Panc1 (cell line): ENCODE data around the gene ZNF362. TPM values are rescaled to one million over a fixed set of nuclear protein-coding genes. Genes with fewer than 3 reads are reported as not detected.

ENCODE experiments used
- ATAC-seq: fragments of 200-7000 bp; cut with Tn5 transposase; 2 replicates; pipeline ENCODE4 v1.9.1; 2020; ENCODE audit warnings: mild to moderate bottlenecking, moderate library complexity
- BruUV-seq: library from RNA; stranded (reverse); fragments of 400-500 nt; replicated peaks from 2 replicates; lab custom pipeline; 2021; lab: Mats Ljungman, UMichigan
- CTCF ChIA-PET: fragments of 300-600 bp; sonication (Branson Sonifier 250); formaldehyde crosslinking; loops from one replicate; lab custom pipeline; 2022; ENCODE audit warnings: antibody characterized with exemption; lab: Charles Lee
- POLR2A ChIA-PET: fragments of 300-600 bp; sonication (Branson Sonifier 250); formaldehyde crosslinking; loops from one replicate; lab custom pipeline; 2022; ENCODE audit warnings: antibody characterized with exemption; lab: Charles Lee
- DNase-seq: peaks from one replicate; pipeline ENCODE4 v3.0.0-alpha.2; 2010; ENCODE audit warnings: low read depth, low spot score
- H3K27ac ChIP-seq: 2 replicates; pipeline ENCODE4 v1.5.1; 2011; ENCODE audit warnings: mild to moderate bottlenecking, low read length, inconsistent platforms
- H3K27me3 ChIP-seq: fragments of 200-500 bp; sonication (Bioruptor generic); 2 replicates; pipeline ENCODE4 v1.6.0; 2014; ENCODE audit warnings: low read length, inconsistent platforms; ENCODE audit not compliant: control insufficient read depth, insufficient read depth
- H3K36me3 ChIP-seq: fragments of 200-500 bp; sonication (Bioruptor generic); 2 replicates; pipeline ENCODE4 v1.5.1; 2014; ENCODE audit warnings: inconsistent platforms, mild to moderate bottlenecking, low read length, moderate library complexity; ENCODE audit not compliant: control insufficient read depth, insufficient read depth
- H3K4me1 ChIP-seq: 2 replicates; pipeline ENCODE4 v1.5.1; 2011; ENCODE audit warnings: inconsistent platforms, mild to moderate bottlenecking, low read length, moderate library complexity; ENCODE audit not compliant: control insufficient read depth, insufficient read depth
- H3K4me3 ChIP-seq, 2 experiments: 2 replicates each; pipeline ENCODE4 v1.5.1; 2011 to 2012; ENCODE audit warnings: low read depth in 2 of 2, low read length in 2 of 2, mild to moderate bottlenecking in 2 of 2, inconsistent platforms in 1 of 2, moderate library complexity in 1 of 2
- H3K9me3 ChIP-seq: fragments of 200-500 bp; sonication (Bioruptor generic); 2 replicates; pipeline ENCODE4 v1.5.1; 2014; ENCODE audit warnings: low read depth, mild to moderate bottlenecking, inconsistent platforms, low read length, moderate library complexity; ENCODE audit not compliant: control insufficient read depth, insufficient read depth
- CTCF ChIP-seq: fragments of 450-650 bp; IDR thresholded peaks from 2 replicates; pipeline ENCODE4 v1.5.1; 2017; ENCODE audit warnings: mild to moderate bottlenecking
- POLR2AphosphoS5 ChIP-seq: IDR thresholded peaks from 2 replicates; pipeline ENCODE4 v1.6.1; 2012; ENCODE audit warnings: mild to moderate bottlenecking, low read depth, low read length, moderate library complexity
- REST ChIP-seq, 2 experiments: IDR thresholded peaks; 2 replicates each; pipeline ENCODE4 v1.6.1; 2011 to 2012; ENCODE audit warnings: low read depth in 2 of 2, control low read depth in 1 of 2, low read length in 1 of 2, mild to moderate bottlenecking in 1 of 2, moderate library complexity in 1 of 2; ENCODE audit not compliant: insufficient read depth in 1 of 2
- SIN3A ChIP-seq: IDR thresholded peaks from 2 replicates; pipeline ENCODE4 v1.6.1; 2012; ENCODE audit warnings: low read depth, mild to moderate bottlenecking, low read length, moderate library complexity, borderline replicate concordance; ENCODE audit not compliant: insufficient read depth
- TCF7L2 ChIP-seq: IDR thresholded peaks from 2 replicates; pipeline ENCODE4 v1.6.1; 2011; ENCODE audit warnings: mild to moderate bottlenecking, low read depth, low read length, inconsistent platforms
- in situ Hi-C: cut with HindIII; loops from 2 replicates; pipeline ENCODE4 v1.10.0; 2016; ENCODE audit warnings: low sequenced_read_pairs, low pct_unique_long_range_greater_than_20kb
- intact Hi-C: fragments of 100-400 bp; cut with micrococcal nuclease; formaldehyde crosslinking; loops from one replicate; pipeline ENCODE4 v1.10.0; 2022; ENCODE audit not compliant: unreplicated experiment
- total RNA-seq: library from RNA; stranded (reverse); gene quantifications from one replicate; pipeline ENCODE4 v1.2.1, GENCODE V29; 2021; ENCODE audit not compliant: unreplicated experiment

ZNF362 gene
- total RNA-seq, 1 experiment from 2014 or later, result 17.5 TPM

GRCh38 chr1:33282791-33283190 lies 26.5 kb downstream of the ZNF362 start:
- DNase-seq (no peak), ATAC-seq (no peak)
- no TSS peak for BruUV-seq
- intact Hi-C loops, result no loop called here
- no peak for TF ChIP-seq TCF7L2
- no peak for TF ChIP-seq POLR2AphosphoS5
- no peak for TF ChIP-seq REST (IDR thresholded peaks at IDR 0.05; ENCODE audit: insufficient read depth in 1 of 2, low read depth in 2 of 2, low read length in 1 of 2)
- TF ChIP-seq SIN3A, result no peak
- TF ChIP-seq CTCF, result no peak
- Histone ChIP-seq H3K27me3 (no peaks in the 10 kb centered on the region), H3K4me3 (no peak overlapping the region), H3K9me3 (no peaks in the 10 kb centered on the region), H3K27ac (no peak overlapping the region), H3K4me1 (no peaks in the 10 kb centered on the region), H3K36me3 (no peaks in the 10 kb centered on the region)
- in situ Hi-C loops, result no loop called here
- ChIA-PET CTCF (no interaction called here), POLR2A (no interaction called here)

GRCh38 chr1:33284049-33284448 lies 27.8 kb downstream of the ZNF362 start:
- no peak for TF ChIP-seq REST (IDR thresholded peaks at IDR 0.05; ENCODE audit: insufficient read depth in 1 of 2, low read depth in 2 of 2, low read length in 1 of 2)
- no peak for TF ChIP-seq POLR2AphosphoS5
- TF ChIP-seq CTCF, result no peak
- no peak for TF ChIP-seq TCF7L2
- no peak for TF ChIP-seq SIN3A
- Histone ChIP-seq H3K4me3 (no peak overlapping the region), H3K36me3 (no peaks in the 10 kb centered on the region), H3K9me3 (no peaks in the 10 kb centered on the region), H3K27me3 (no peaks in the 10 kb centered on the region), H3K27ac (no peak overlapping the region), H3K4me1 (no peaks in the 10 kb centered on the region)
- DNase-seq (no peak), ATAC-seq (no peak)
- ChIA-PET POLR2A (no interaction called here), CTCF (no interaction called here)
- BruUV-seq, result no TSS peak
- in situ Hi-C loops (no loop called here), intact Hi-C loops (no loop called here)
